Middle frontal gyrus (tissue), 1 donor: ENCODE results near the gene CDK14.
"Not testable (repeated sequence)": the region's sequence is repeated elsewhere in the genome, so short reads cannot be mapped to it uniquely, and the experiment has no call there.

Experiments used
- DNase-seq: peaks from one replicate; pipeline ENCODE4 v3.0.0-alpha.2; 2015; ENCODE audit warnings: low spot score; ENCODE audit errors: extremely low spot score

CDK14 gene

DNA sequence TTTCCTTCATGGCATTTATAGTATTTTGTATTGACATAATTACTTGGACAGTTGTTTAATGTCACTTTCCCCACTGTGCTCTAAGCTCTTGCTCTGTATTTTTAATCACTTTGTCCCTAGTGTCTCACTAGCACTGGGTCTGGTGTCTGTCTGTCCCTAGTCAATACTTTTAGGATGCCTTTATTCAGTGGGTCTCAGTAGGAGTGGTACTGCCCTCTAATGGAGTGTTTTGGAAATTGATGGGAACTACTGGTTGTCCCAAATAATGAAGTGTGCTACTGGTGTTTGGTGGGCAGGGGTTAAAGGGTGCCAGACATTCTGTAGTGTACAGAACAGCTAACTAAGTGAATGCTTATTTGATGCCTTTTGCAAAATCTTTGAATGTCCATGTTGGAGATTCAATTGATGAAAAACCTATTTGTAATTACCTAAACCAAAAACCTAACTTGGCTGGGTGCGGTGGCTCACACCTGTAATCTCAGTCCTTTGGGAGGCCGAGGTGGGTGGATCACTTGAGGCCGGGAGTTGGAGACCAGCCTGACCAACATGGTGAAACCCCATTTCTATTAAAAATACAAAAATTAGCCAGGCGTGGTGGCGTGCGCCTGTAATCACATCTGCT is 33.3 kb downstream of the CDK14 start:
- DNase-seq, result no peak

DNA sequence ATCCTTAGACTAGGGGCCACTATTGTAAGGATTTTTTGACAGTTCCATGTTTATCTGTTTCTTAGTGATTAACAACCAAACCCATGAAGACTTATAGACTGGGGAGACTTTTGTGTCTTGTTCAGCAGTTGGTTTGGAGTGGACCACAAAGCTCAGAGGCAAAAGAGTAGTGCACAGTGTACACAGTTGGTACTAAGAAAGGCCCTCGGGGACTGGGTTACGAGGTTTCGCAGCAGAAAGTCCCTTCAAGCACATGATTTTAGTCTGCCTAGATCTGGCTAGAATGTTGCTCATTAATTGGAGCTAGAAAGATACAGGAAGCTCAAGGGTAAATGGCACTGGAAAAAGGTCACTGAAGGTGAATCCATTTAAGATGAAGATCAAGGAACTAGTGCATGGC is 35.4 kb downstream of the CDK14 start:
- no peak for DNase-seq

DNA sequence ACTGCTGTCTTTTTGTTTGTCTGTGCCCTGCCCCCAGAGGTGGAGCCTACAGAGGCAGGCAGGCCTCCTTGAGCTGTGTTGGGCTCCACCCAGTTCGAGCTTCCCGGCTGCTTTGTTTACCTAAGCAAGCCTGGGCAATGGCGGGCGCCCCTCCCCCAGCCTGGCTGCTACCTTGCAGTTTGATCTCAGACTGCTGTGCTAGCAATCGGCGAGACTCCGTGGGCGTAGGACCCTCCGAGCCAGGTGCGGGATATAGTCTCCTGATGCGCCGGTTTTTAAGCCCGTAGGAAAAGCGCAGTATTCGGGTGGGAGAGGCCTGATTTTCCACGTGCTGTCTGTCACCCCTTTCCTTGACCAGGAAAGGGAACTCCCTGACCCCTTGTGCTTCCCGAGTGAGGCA is 43.6 kb downstream of the CDK14 start:
- not testable (repeated sequence) for DNase-seq

GRCh38 chr7:90642978-90643377 is 46.9 kb downstream of the CDK14 start:
- DNase-seq, result no peak

DNA sequence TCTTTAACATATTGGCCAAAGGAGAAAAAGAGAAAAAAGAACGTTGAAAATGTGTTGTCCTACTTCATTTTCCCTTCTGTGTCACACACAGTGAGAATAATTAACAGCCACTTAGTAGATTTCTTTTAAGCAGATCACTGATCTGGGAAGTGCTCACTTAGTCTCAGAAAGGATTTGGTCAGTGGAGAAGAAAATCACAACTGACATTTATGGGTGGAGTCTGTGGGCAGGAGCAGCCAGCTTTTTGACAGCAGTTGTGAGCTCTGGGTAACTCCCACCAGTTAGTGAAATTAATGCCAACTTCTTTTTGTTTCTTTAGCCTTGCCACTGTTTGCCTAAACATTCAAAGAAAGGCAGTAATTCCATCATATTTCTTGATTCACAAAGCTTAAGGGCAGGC is 49.7 kb downstream of the CDK14 start:
- no peak for DNase-seq

GRCh38 chr7:90648107-90648506 is 52.0 kb downstream of the CDK14 start:
- no peak for DNase-seq

DNA sequence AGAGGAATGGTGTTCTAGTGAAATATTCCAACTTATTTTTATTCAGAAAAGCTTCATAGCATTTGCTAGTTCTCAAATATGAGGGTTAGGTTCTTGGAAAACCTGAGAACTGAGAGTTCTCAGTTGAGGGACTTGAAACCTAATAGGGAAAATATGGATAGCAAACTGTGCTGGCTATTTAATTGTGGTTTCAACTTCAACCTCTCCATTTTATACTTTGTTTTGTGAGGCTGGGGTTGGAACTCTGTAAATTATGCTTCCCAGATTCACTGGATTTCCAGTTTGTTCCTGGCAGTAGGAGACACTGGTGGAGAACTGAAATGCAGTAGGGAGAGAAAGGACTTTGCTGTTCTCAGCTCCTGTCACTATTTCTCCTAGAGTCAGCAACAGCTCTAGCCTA is 52.7 kb downstream of the CDK14 start:
- DNase-seq, result no peak

- no peak for DNase-seq
These were observed 58.8 kb downstream of the CDK14 start for GRCh38 chr7:90654718-90655427.

- no peak for DNase-seq
These were observed 59.4 kb downstream of the CDK14 start for GRCh38 chr7:90655566-90655965.

DNA sequence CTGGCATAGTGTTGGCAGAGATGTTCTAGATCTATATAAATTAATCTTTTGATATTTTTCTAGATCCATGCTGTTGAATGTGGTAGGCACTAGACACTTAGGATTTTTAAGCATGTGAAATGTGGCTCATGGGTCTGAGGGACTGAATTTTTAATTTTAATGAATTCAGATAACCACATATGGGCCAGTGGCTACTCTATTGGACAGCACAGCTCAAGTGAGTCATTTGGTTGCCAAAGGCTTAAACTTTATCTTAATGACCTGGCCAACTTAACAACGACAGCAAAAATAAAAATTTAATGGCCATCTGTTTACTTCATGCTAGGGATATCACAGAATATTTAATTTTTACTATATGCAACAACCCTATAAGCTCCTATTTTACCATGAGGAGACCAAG is 61.4 kb downstream of the CDK14 start:
- DNase-seq, result no peak

GRCh38 chr7:90660100-90660499 is 64.0 kb downstream of the CDK14 start:
- DNase-seq, result no peak

DNA sequence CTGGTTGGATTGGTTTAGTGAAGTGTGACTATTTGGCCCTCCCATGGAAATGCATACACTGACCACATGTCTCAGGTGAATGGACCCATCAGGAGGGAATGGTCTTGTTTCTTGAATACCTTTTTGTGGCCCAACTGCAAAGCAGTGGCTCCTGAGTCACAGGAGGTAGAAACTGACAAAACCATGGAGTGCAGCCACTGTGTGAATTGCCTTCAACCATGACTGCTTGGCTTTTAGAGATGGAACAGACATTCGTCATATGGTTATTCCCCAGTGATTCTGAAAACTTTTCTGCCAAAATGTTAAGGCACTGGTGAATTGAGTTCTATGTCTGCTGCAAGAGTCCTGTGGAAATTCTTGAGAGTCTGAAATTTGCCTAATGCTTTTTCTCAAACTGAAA is 64.7 kb downstream of the CDK14 start:
- no peak for DNase-seq

DNA sequence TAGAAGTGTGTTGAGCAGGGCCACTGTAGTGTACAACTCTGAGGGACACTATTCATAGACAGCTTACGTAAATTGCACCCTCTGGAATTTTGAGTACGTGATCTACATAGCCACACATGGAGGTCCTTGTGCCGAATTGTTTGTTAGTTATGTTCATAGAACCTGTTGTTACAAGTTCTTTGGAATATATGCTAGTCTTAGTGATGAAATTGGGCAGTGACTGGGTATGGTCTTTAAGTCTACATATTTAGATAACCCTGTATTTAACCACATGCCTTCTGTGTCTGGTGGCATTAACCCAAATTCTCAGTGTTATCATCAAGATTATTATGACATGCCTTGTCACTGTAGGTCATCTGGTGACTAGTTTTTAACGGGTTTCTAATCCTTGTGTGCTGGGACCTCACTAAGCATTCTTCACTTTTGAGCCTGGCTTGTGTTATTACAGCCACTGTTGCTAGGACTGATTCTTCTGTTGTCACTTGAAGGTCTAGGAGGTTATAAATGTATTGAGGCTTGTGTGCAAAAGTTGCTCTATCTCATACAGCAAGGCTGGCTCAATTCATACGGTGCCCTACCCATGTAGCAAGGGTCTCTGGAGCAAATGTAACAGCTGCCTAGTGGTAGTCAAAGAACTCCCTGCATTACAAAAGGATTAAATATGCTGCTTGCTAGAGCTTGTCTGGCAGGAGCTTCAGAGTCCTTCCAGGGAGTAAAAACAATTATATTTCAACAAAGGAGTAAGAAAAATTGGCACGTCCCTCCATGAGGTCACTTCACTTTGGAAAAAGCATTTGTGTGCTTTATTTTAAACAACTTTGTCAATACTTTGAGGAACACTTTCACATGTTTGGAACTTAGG is 65.4 kb downstream of the CDK14 start:
- no peak for DNase-seq

- no peak for DNase-seq
These were observed 67.1 kb downstream of the CDK14 start for GRCh38 chr7:90663176-90663575.

DNA sequence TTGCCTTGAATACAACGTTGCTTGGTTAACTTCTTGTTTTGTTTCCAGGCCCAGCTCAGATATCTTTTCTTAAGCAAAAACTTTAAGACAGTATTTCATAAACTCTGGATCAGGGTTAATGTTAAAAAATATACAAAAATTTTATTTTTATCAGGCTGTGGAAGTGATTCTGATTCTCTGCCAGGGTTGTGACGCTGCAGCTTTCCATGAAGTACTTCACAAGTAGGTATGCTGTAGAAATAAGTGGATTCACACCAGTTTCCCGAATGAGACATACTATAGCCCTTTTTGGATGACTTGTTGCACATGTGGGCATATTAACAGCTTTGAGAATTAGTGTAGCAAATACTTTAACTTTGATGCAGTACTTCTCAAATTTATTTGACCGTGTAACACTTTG is 70.1 kb downstream of the CDK14 start:
- no peak for DNase-seq

DNA sequence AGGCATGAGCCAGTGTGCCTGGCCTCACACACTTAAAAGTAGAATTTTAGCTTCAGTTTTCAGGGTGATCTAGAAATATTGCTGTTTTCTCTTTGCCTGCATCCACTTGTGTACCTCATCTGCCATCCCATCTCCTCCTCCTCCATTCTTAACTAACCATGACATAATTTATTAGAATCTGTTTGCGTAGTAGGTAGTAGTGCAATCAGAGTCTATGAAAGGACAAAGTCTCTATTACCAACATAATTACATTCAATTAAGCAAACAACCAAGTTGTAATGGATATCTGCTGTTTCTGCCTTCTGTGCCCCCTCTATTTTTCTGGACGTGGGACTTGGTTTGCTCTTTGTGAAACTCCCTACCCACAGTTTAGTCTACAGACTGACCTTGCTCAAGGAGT is 72.9 kb downstream of the CDK14 start:
- DNase-seq, result no peak

DNA sequence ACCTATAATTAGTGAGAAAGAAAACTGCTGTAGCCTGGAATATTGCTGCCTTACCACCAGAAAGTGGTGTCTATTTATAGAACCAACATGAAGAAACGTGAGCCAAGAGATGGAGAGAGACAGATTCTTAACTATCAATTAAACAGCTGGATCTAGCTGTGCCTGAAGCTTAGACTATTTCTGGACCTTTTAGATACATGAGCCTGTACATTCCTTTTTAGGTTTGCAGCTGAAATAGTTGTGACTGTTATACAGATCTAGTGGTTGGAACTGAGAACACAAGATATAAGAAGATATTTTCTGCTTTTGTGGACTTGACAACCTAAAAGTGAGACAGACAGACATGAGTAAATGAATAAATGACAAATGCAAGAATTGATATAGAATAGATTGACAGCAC is 73.4 kb downstream of the CDK14 start:
- DNase-seq, result no peak

DNA sequence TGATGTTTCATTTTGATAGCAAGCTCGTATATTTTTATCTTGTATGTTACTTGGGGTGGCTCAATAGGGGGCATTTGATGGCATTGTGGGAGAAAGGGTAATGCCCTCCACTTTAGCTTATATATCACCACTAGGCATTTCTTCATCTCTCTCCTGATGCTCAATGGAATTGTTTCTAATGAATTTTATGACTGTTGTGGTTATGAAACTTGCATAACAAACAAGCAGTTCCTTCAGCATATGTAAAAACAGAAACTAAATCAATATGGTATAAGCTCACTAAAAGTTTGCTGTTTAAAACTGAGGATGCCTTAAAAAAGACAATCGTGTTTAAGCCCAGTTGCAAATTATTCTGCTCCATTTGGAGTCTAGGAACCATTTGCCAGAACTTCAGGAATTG is 75.5 kb downstream of the CDK14 start:
- no peak for DNase-seq

DNA sequence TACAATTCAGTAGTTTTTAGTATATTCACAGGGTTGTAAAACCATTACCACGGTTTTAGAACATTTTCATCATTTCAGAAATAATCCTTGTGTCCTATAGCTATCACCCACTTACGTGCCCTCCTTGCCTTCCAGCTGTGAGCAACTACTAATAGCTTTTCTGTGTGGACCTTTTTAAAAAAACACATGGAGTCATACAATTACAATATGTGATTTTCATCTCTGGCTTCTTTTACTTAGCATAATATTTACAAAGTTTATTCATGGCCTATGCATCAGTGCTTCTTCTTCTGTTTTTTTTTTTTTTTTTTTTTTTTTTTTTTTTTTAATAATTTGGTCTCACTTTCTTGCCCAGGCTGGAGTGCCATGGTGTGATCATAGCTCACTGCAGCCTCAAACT is 76.1 kb downstream of the CDK14 start:
- DNase-seq, result no peak

DNA sequence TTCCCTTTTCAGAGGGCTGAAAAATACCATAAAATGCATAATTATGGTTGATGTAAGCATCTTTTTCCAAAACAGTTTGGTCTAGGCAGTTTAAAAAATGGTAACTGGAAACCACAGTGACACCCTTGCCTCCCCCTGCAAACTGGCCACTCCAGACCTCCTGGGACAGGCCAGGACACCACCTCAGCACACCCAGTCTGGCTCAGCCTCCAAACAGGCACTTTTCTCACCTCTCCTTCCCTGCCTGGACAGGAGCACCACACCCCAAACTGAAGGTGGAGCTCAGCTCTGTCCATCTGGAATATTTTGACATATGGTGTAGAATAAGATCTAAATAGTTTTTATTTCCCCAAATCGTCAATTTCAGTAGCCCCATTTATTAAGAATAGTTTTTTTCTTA is 78.5 kb downstream of the CDK14 start:
- DNase-seq, result no peak

DNA sequence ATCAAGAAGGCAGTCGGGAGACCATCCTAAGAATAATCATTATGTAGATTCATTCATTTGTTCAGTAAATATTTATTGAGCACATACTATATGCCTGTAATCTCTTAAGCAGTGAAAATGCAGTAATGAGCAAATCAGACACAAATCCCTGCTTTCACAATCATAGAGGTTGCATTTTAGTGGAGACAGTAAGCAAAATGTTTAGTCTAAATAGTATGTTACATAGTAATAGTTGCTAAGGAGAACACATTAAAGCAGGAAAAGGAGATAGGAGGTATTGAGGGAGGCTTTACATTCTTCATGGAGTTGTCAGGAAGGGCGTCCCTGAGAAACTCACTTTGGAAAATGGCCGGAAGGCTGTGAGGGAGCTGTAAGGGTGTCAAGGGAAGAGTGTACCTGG is 79.9 kb downstream of the CDK14 start:
- DNase-seq, result no peak
